Caco-2 (cell line): ENCODE data around the gene SLC6A5. TPM values are rescaled to one million over a fixed set of nuclear protein-coding genes. Genes with fewer than 3 reads are reported as not detected.

ENCODE experiments used
- BruUV-seq: library from RNA; stranded (reverse); fragments of 400-500 nt; replicated peaks from 2 replicates; lab custom pipeline; 2021; lab: Mats Ljungman, UMichigan
- CTCF ChIA-PET: fragments of 300-600 bp; sonication (Branson Sonifier 250); formaldehyde crosslinking; loops from one replicate; lab custom pipeline; 2022; ENCODE audit warnings: antibody characterized with exemption; lab: Charles Lee
- POLR2A ChIA-PET: fragments of 300-600 bp; sonication (Branson Sonifier 250); formaldehyde crosslinking; loops from one replicate; lab custom pipeline; 2022; ENCODE audit warnings: antibody characterized with exemption; lab: Charles Lee
- DNase-seq, 2 experiments: peaks; one replicate each; pipeline versions ENCODE4 v3.0.0 to v3.0.0-alpha.2; 2020 to 2022
- H3K27me3 ChIP-seq: replicated peaks from 2 replicates; pipeline ENCODE4 v1.6.0; 2011; ENCODE audit warnings: low read length; ENCODE audit not compliant: control insufficient read depth, insufficient read depth
- H3K36me3 ChIP-seq: 2 replicates; pipeline ENCODE4 v1.5.1; 2011; ENCODE audit warnings: low read length; ENCODE audit not compliant: control insufficient read depth, insufficient read depth
- H3K4me1 ChIP-seq: fragments of 250-450 bp; sonication (Bioruptor Pico); 2 replicates; pipeline ENCODE4 v1.5.1; 2020; ENCODE audit warnings: mild to moderate bottlenecking
- H3K4me3 ChIP-seq: 2 replicates; pipeline ENCODE4 v1.5.1; 2011; ENCODE audit warnings: low read depth, mild to moderate bottlenecking, control low read depth, low read length
- H3K9me3 ChIP-seq: fragments of 250-450 bp; sonication (Bioruptor Pico); 2 replicates; pipeline ENCODE4 v1.5.1; 2020; ENCODE audit warnings: mild to moderate bottlenecking, moderate library complexity
- H3K27ac Mint-ChIP-seq: one replicate; pipeline ENCODE4 v1.8.0; 2022; ENCODE audit warnings: mixed read lengths; ENCODE audit not compliant: unreplicated experiment
- H3K27me3 Mint-ChIP-seq: one replicate; pipeline ENCODE4 v1.8.0; 2022; ENCODE audit warnings: mixed read lengths; ENCODE audit not compliant: insufficient read depth, unreplicated experiment
- H3K36me3 Mint-ChIP-seq: one replicate; pipeline ENCODE4 v1.8.0; 2022; ENCODE audit warnings: mild to moderate bottlenecking, mixed read lengths; ENCODE audit not compliant: insufficient read depth, unreplicated experiment
- H3K4me1 Mint-ChIP-seq: one replicate; pipeline ENCODE4 v1.8.0; 2022; ENCODE audit warnings: low read depth, mixed read lengths; ENCODE audit not compliant: unreplicated experiment
- H3K4me3 Mint-ChIP-seq: one replicate; pipeline ENCODE4 v1.8.0; 2022; ENCODE audit warnings: mild to moderate bottlenecking, moderate library complexity, mixed read lengths; ENCODE audit not compliant: unreplicated experiment
- H3K9me3 Mint-ChIP-seq: one replicate; pipeline ENCODE4 v1.8.0; 2022; ENCODE audit warnings: mixed read lengths; ENCODE audit not compliant: unreplicated experiment
- CTCF ChIP-seq, 2 experiments: fragments of 200-600 bp in 1 of 2; IDR thresholded peaks; 1 replicate in 1 of 2; 2 replicates in 1 of 2; pipeline versions ENCODE4 v1.5.1 to v1.8.0; 2011 to 2022; ENCODE audit warnings: antibody characterized with exemption in 1 of 2, control low read depth in 1 of 2, inconsistent platforms in 1 of 2, low read depth in 1 of 2, low read length in 1 of 2, mild to moderate bottlenecking in 1 of 2, moderate library complexity in 1 of 2; ENCODE audit not compliant: insufficient read depth in 1 of 2, severe bottlenecking in 1 of 2, unreplicated experiment in 1 of 2
- intact Hi-C: fragments of 100-400 bp; cut with micrococcal nuclease; formaldehyde crosslinking; loops from one replicate; pipeline ENCODE4 v1.10.0; 2022; ENCODE audit not compliant: unreplicated experiment
- total RNA-seq: library from RNA; stranded (reverse); gene quantifications from 2 replicates; pipeline ENCODE4 v1.2.3, GENCODE V29; 2022

SLC6A5 gene
- total RNA-seq, 1 experiment from 2014 or later, result not detected

DNA sequence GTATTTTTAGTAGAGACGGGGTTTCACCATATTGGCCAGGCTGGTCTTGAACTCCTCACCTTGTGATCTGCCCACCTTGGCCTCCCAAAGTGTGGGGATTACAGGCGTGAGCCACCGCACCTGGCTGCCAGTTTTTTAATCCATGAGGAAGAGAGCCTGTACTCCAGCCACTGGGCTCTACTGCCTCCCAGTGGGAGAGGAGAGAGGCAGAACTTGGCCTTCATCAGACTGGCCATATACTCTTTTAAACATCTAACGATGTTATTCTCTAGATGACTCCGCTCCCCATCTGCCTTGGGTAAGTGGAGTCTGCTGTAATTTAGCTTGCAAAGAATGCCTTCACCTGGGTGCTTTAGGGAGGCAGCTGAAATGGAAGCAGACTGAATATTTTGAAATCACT is 34.6 kb downstream of the SLC6A5 start:
- Mint-ChIP-seq H3K4me1 (no peaks in the 10 kb centered on the region), H3K27me3 (peaks cover 7% of the 10 kb centered on the region), H3K27ac (no peak overlapping the region), H3K36me3 (no peaks in the 10 kb centered on the region), H3K9me3 (no peaks in the 10 kb centered on the region), H3K4me3 (no peak overlapping the region)
- ChIA-PET CTCF (no interaction called here), POLR2A (no interaction called here)
- DNase-seq, result no peak
- no TSS peak for BruUV-seq
- Histone ChIP-seq H3K4me3 (no peak overlapping the region), H3K27me3 (no peaks in the 10 kb centered on the region), H3K36me3 (no peaks in the 10 kb centered on the region), H3K9me3 (no peaks in the 10 kb centered on the region), H3K4me1 (no peaks in the 10 kb centered on the region)
- no peak for TF ChIP-seq CTCF (IDR thresholded peaks at IDR 0.05; ENCODE audit: insufficient read depth in 1 of 2, low read depth in 1 of 2, low read length in 1 of 2, severe bottlenecking in 1 of 2, unreplicated experiment in 1 of 2)
- intact Hi-C loops, result no loop called here

- Mint-ChIP-seq H3K27me3 (peaks cover 7% of the 10 kb centered on the region), H3K36me3 (no peaks in the 10 kb centered on the region), H3K27ac (no peak overlapping the region), H3K4me3 (no peak overlapping the region), H3K4me1 (no peaks in the 10 kb centered on the region), H3K9me3 (no peaks in the 10 kb centered on the region)
- no peaks in the 10 kb centered on the region for H3K9me3 ChIP-seq
- BruUV-seq, result no TSS peak
- no peaks in the 10 kb centered on the region for H3K27me3 ChIP-seq
- intact Hi-C loops, result no loop called here
- DNase-seq, result no peak
- CTCF ChIA-PET, result no interaction called here
- POLR2A ChIA-PET, result no interaction called here
- no peaks in the 10 kb centered on the region for H3K4me1 ChIP-seq
- H3K36me3 ChIP-seq, result no peaks in the 10 kb centered on the region
- TF ChIP-seq CTCF (IDR thresholded peaks at IDR 0.05; ENCODE audit: insufficient read depth in 1 of 2, low read depth in 1 of 2, low read length in 1 of 2, severe bottlenecking in 1 of 2, unreplicated experiment in 1 of 2), result no peak
- H3K4me3 ChIP-seq, result no peak overlapping the region
These were observed 35.4 kb downstream of the SLC6A5 start for GRCh38 chr11:20634781-20635180.

GRCh38 chr11:20638074-20638473 is 38.7 kb downstream of the SLC6A5 start:
- BruUV-seq, result no TSS peak
- no peaks in the 10 kb centered on the region for H3K27me3 ChIP-seq
- H3K4me1 ChIP-seq, result no peaks in the 10 kb centered on the region
- ChIA-PET POLR2A (no interaction called here), CTCF (no interaction called here)
- no peaks in the 10 kb centered on the region for H3K36me3 Mint-ChIP-seq
- H3K9me3 ChIP-seq, result no peaks in the 10 kb centered on the region
- no peaks in the 10 kb centered on the region for H3K36me3 ChIP-seq
- no peaks in the 10 kb centered on the region for H3K4me1 Mint-ChIP-seq
- no peak overlapping the region for H3K27ac Mint-ChIP-seq
- DNase-seq, result no peak
- no peaks in the 10 kb centered on the region for H3K9me3 Mint-ChIP-seq
- H3K4me3 Mint-ChIP-seq, result no peak overlapping the region
- TF ChIP-seq CTCF (IDR thresholded peaks at IDR 0.05; ENCODE audit: insufficient read depth in 1 of 2, low read depth in 1 of 2, low read length in 1 of 2, severe bottlenecking in 1 of 2, unreplicated experiment in 1 of 2), result no peak
- H3K27me3 Mint-ChIP-seq, result peaks cover 10% of the 10 kb centered on the region
- H3K4me3 ChIP-seq, result no peak overlapping the region
- intact Hi-C loops, result no loop called here
